KMS-11 (cell line): Measurements from ENCODE around the gene TAT.
"Not testable (repeated sequence)": the region's sequence is repeated elsewhere in the genome, so short reads cannot be mapped to it uniquely, and the experiment has no call there.

ENCODE experiments used
- H2AFZ ChIP-seq: fragments of 200-600 bp; sonication (generic); 2 replicates; pipeline ENCODE4 v1.6.1; 2016; ENCODE audit warnings: antibody characterized with exemption, mixed run types, low read depth
- H3K27ac ChIP-seq: fragments of 200-600 bp; sonication (generic); 2 replicates; pipeline ENCODE4 v1.6.1; 2016; ENCODE audit warnings: mild to moderate bottlenecking, mixed run types
- H3K27me3 ChIP-seq: fragments of 200-600 bp; sonication (generic); 2 replicates; pipeline ENCODE4 v1.6.1; 2017; ENCODE audit warnings: mild to moderate bottlenecking, low read depth, mixed run types, moderate library complexity; ENCODE audit not compliant: insufficient read depth
- H3K36me3 ChIP-seq: fragments of 200-600 bp; sonication (generic); 2 replicates; pipeline ENCODE4 v1.6.1; 2017; ENCODE audit warnings: mild to moderate bottlenecking, mixed run types; ENCODE audit not compliant: insufficient read depth
- H3K4me1 ChIP-seq: fragments of 200-600 bp; sonication (generic); 2 replicates; pipeline ENCODE4 v1.6.1; 2016; ENCODE audit warnings: mild to moderate bottlenecking, low read depth, mixed run types; ENCODE audit not compliant: poor library complexity, severe bottlenecking
- H3K4me2 ChIP-seq: fragments of 200-600 bp; sonication (generic); 2 replicates; pipeline ENCODE4 v1.7.0; 2016; ENCODE audit warnings: mild to moderate bottlenecking, mixed run types
- H3K4me3 ChIP-seq: fragments of 200-600 bp; sonication (generic); IDR thresholded peaks from 2 replicates; pipeline ENCODE4 v1.6.1; 2017; ENCODE audit warnings: low read depth, low read length, mixed read lengths; ENCODE audit not compliant: insufficient read depth
- H3K79me2 ChIP-seq: fragments of 200-600 bp; sonication (generic); 2 replicates; pipeline ENCODE4 v1.6.1; 2016; ENCODE audit warnings: low read depth, mixed run types; ENCODE audit not compliant: insufficient read depth
- H3K9ac ChIP-seq: fragments of 200-600 bp; sonication (generic); 2 replicates; pipeline ENCODE4 v1.6.1; 2016; ENCODE audit warnings: mild to moderate bottlenecking, mixed run types
- H4K20me1 ChIP-seq: fragments of 200-600 bp; sonication (generic); 2 replicates; pipeline ENCODE4 v1.6.1; 2016; ENCODE audit warnings: mild to moderate bottlenecking, mixed run types; ENCODE audit not compliant: insufficient read depth
- CTCF ChIP-seq: fragments of 200-600 bp; sonication (generic); conservative IDR thresholded peaks from 2 replicates; pipeline ENCODE4 v1.6.1; 2017; ENCODE audit warnings: low read depth, mild to moderate bottlenecking, antibody characterized with exemption, low read length, moderate library complexity, mixed read lengths

Gene TAT

GRCh38 chr16:71593048-71593999 is 16.4 kb upstream of the TAT start:
- no peaks in the 10 kb centered on the region for H3K4me1 ChIP-seq
- no peak overlapping the region for H3K4me3 ChIP-seq
- no peak overlapping the region for H3K9ac ChIP-seq
- no peak overlapping the region for H2AFZ ChIP-seq
- no peaks in the 10 kb centered on the region for H3K79me2 ChIP-seq
- no peaks in the 10 kb centered on the region for H3K36me3 ChIP-seq
- no peak overlapping the region for H3K27ac ChIP-seq
- no peaks in the 10 kb centered on the region for H3K27me3 ChIP-seq
- TF ChIP-seq CTCF: no peak
- H4K20me1 ChIP-seq: no peaks in the 10 kb centered on the region
- H3K4me2 ChIP-seq: no peak overlapping the region

DNA sequence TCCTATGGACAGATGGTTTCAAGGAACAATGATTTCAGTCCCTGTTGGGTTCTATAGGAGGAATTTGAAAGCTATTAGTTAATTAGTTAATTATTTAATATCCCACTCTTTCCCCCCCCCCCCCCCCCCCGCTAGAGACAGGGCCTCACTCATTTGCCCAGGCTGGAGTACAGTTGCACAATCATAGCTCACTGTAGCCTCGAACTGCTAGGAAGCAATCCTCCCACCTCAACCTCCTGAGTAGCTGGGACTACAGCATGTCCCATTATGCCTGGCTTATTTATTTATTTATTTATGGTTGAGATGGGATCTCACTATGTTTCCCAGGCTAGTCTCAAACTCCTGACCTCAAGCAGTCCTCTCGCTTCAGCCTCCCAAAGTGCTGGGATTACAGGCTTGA is 15.0 kb upstream of the TAT start:
- Histone ChIP-seq H3K4me2 (no peak overlapping the region), H3K4me3 (no peak overlapping the region), H2AFZ (no peak overlapping the region), H3K36me3 (no peaks in the 10 kb centered on the region), H3K79me2 (no peaks in the 10 kb centered on the region), H3K27ac (no peak overlapping the region), H4K20me1 (no peaks in the 10 kb centered on the region), H3K9ac (no peak overlapping the region), H3K27me3 (no peaks in the 10 kb centered on the region), H3K4me1 (no peaks in the 10 kb centered on the region)
- TF ChIP-seq CTCF: no peak

GRCh38 chr16:71590584-71590983 is 13.7 kb upstream of the TAT start:
- no peaks in the 10 kb centered on the region for H3K4me1 ChIP-seq
- H3K36me3 ChIP-seq: no peaks in the 10 kb centered on the region
- H3K4me3 ChIP-seq: no peak overlapping the region
- no peaks in the 10 kb centered on the region for H4K20me1 ChIP-seq
- no peak overlapping the region for H3K9ac ChIP-seq
- no peak for TF ChIP-seq CTCF
- no peak overlapping the region for H3K27ac ChIP-seq
- H2AFZ ChIP-seq: no peak overlapping the region
- no peaks in the 10 kb centered on the region for H3K79me2 ChIP-seq
- H3K27me3 ChIP-seq: no peaks in the 10 kb centered on the region
- H3K4me2 ChIP-seq: no peak overlapping the region

- H3K27me3 ChIP-seq, H4K20me1 ChIP-seq, H2AFZ ChIP-seq, H3K4me1 ChIP-seq, H3K4me3 ChIP-seq, H3K4me2 ChIP-seq, H3K9ac ChIP-seq, H3K27ac ChIP-seq, H3K79me2 ChIP-seq, H3K36me3 ChIP-seq: not testable (repeated sequence)
These were observed 13.2 kb upstream of the TAT start for GRCh38 chr16:71590071-71590470.

- not testable (repeated sequence) for H3K79me2 ChIP-seq, H2AFZ ChIP-seq, H3K36me3 ChIP-seq, H3K4me1 ChIP-seq, H3K4me2 ChIP-seq, H3K27ac ChIP-seq, H4K20me1 ChIP-seq, H3K4me3 ChIP-seq, H3K9ac ChIP-seq, H3K27me3 ChIP-seq
These were observed 12.4 kb upstream of the TAT start for GRCh38 chr16:71589334-71589733.
